HepG2 (cell line): ENCODE measurements around the gene TADA2B. TPM values are rescaled to one million over a fixed set of nuclear protein-coding genes. Genes with fewer than 3 reads are reported as not detected.

Experiments
- ATF7 ChIP-seq, 2 experiments: fragments of 450-650 bp in 1 of 2; sonication (generic) in 1 of 2; formaldehyde crosslinking in 1 of 2; IDR thresholded peaks; 2 replicates each; pipeline versions ENCODE4 v1.4.0 to v1.6.1; 2016 to 2020; ENCODE audit warnings: antibody characterized with exemption in 1 of 2, mild to moderate bottlenecking in 1 of 2, missing genetic modification reagents in 1 of 2
- FOXK2 ChIP-seq: fragments of 450-650 bp; IDR thresholded peaks from 2 replicates; pipeline ENCODE4 v1.6.1; 2016
- FUBP1 ChIP-seq: sonication (generic); formaldehyde crosslinking; IDR thresholded peaks from 2 replicates; pipeline ENCODE4 v1.5.1; 2020; ENCODE audit warnings: missing genetic modification reagents, mild to moderate bottlenecking, borderline replicate concordance
- HDAC2 ChIP-seq: sonication (generic); formaldehyde crosslinking; IDR thresholded peaks from 2 replicates; pipeline ENCODE4 v1.4.0; 2020; ENCODE audit warnings: missing genetic modification reagents
- HINFP ChIP-seq: sonication (generic); formaldehyde crosslinking; IDR thresholded peaks from 2 replicates; pipeline ENCODE4 v1.4.0; 2020; ENCODE audit warnings: low read depth, mild to moderate bottlenecking, missing genetic modification reagents
- MBNL3 ChIP-seq: fragments of 250-450 bp; sonication (Bioruptor Pico); conservative IDR thresholded peaks from 2 replicates; pipeline ENCODE4 v1.8.0; 2022; ENCODE audit warnings: mild to moderate bottlenecking, inconsistent platforms
- MED8 ChIP-seq: sonication (generic); formaldehyde crosslinking; IDR thresholded peaks from 2 replicates; pipeline ENCODE4 v1.8.1; 2023; ENCODE audit warnings: mild to moderate bottlenecking, missing genetic modification reagents; ENCODE audit not compliant: insufficient replicate concordance
- NBN ChIP-seq: fragments of 450-650 bp; conservative IDR thresholded peaks from 2 replicates; pipeline ENCODE4 v1.6.1; 2017
- NCOA2 ChIP-seq: sonication (generic); formaldehyde crosslinking; IDR thresholded peaks from 2 replicates; pipeline ENCODE4 v1.8.0; 2022; ENCODE audit warnings: inconsistent platforms
- RBM39 ChIP-seq: fragments of 200-400 bp; formaldehyde crosslinking; IDR thresholded peaks from one replicate; pipeline ENCODE4 v1.6.1; 2018; ENCODE audit warnings: antibody characterized with exemption, mild to moderate bottlenecking, low read depth, low read length; ENCODE audit not compliant: poor library complexity, severe bottlenecking
- SALL1 ChIP-seq: sonication (generic); formaldehyde crosslinking; IDR thresholded peaks from 2 replicates; pipeline ENCODE4 v1.8.0; 2022; ENCODE audit warnings: mild to moderate bottlenecking, missing genetic modification reagents
- SMAD3 ChIP-seq: sonication (generic); formaldehyde crosslinking; IDR thresholded peaks from 2 replicates; pipeline ENCODE4 v1.4.0; 2020; ENCODE audit warnings: missing genetic modification reagents
- TEF ChIP-seq: sonication (generic); formaldehyde crosslinking; IDR thresholded peaks from 2 replicates; pipeline ENCODE4 v1.5.0; 2020; ENCODE audit warnings: missing genetic modification reagents
- ZKSCAN5 ChIP-seq: sonication (generic); formaldehyde crosslinking; IDR thresholded peaks from 2 replicates; pipeline ENCODE4 v1.5.1; 2020; ENCODE audit warnings: mild to moderate bottlenecking, missing genetic modification reagents
- ZMYM3 ChIP-seq: sonication (generic); formaldehyde crosslinking; IDR thresholded peaks from 2 replicates; pipeline ENCODE4 v1.5.1; 2020; ENCODE audit warnings: mild to moderate bottlenecking, missing genetic modification reagents
- ZNF260 ChIP-seq: sonication (generic); formaldehyde crosslinking; IDR thresholded peaks from 2 replicates; pipeline ENCODE4 v1.4.0; 2020; ENCODE audit warnings: missing genetic modification reagents, low read depth, mild to moderate bottlenecking, borderline replicate concordance
- ZNF292 ChIP-seq: sonication (generic); formaldehyde crosslinking; IDR thresholded peaks from 2 replicates; pipeline ENCODE4 v1.8.1; 2022; ENCODE audit warnings: mild to moderate bottlenecking, low read depth, missing genetic modification reagents, borderline replicate concordance
- ZNF350 ChIP-seq: sonication (generic); formaldehyde crosslinking; IDR thresholded peaks from 2 replicates; pipeline ENCODE4 v1.4.0; 2020; ENCODE audit warnings: mild to moderate bottlenecking, low read depth, missing genetic modification reagents, borderline replicate concordance
- ZNF550 ChIP-seq: sonication (generic); formaldehyde crosslinking; IDR thresholded peaks from 2 replicates; pipeline ENCODE4 v1.4.0; 2020; ENCODE audit warnings: mild to moderate bottlenecking, missing genetic modification reagents, borderline replicate concordance
- ZNF556 ChIP-seq: sonication (generic); formaldehyde crosslinking; IDR thresholded peaks from 2 replicates; pipeline ENCODE4 v1.4.0; 2020; ENCODE audit warnings: mild to moderate bottlenecking, missing genetic modification reagents, borderline replicate concordance
- ZNF580 ChIP-seq: IDR thresholded peaks from 2 replicates; pipeline ENCODE4 v1.6.1; 2016; ENCODE audit warnings: low read depth, borderline replicate concordance
- ZNF713 ChIP-seq: sonication (generic); formaldehyde crosslinking; IDR thresholded peaks from 2 replicates; pipeline ENCODE4 v1.4.0; 2020; ENCODE audit warnings: mild to moderate bottlenecking, missing genetic modification reagents
- ZNF784 ChIP-seq: sonication (generic); formaldehyde crosslinking; IDR thresholded peaks from 2 replicates; pipeline ENCODE4 v1.5.1; 2020; ENCODE audit warnings: missing genetic modification reagents, mild to moderate bottlenecking, borderline replicate concordance
- ZNF788 ChIP-seq: sonication (generic); formaldehyde crosslinking; IDR thresholded peaks from 2 replicates; pipeline ENCODE4 v1.5.0; 2020; ENCODE audit warnings: mild to moderate bottlenecking, missing genetic modification reagents, borderline replicate concordance
- ZNF879 ChIP-seq: sonication (generic); formaldehyde crosslinking; IDR thresholded peaks from 2 replicates; pipeline ENCODE4 v1.8.1; 2023; ENCODE audit warnings: missing genetic modification reagents
- polyA plus RNA-seq, 8 experiments: library from polyadenylated mRNA; depleted of rRNA in 3 of 8; stranded (reverse) in 7 of 8; unstranded in 1 of 8; fragments of >200 nt; fragmentation: Illumina TruSeq in 4 of 8; extraction: Trizol in 4 of 8; gene quantifications; 2 replicates each; pipeline versions ENCODE4 v1.2.1 to v1.2.3, GENCODE V29; 2011 to 2016; ENCODE audit warnings: low read depth in 4 of 8, missing spikeins in 1 of 8, mixed read lengths in 1 of 8; ENCODE audit not compliant: insufficient read depth in 1 of 8
- total RNA-seq, 5 experiments: library from RNA; depleted of rRNA; stranded (reverse); fragments of >200 nt; fragmentation: Illumina TruSeq; extraction: Trizol; gene quantifications; 2 replicates each; pipeline ENCODE4 v1.2.3, GENCODE V29; 2016; ENCODE audit warnings: low read depth in 1 of 5

TADA2B gene
- total and polyA plus RNA-seq, 2 of the 13 experiments (the other 11 are each of a cell fraction or from before 2014, with no cell fraction given) = 4.6 to 8.9 TPM

- no peak for TF ChIP-seq ZNF879 (CRISPR knock-in tag)
- TF ChIP-seq TEF (CRISPR knock-in tag) = no peak
- TF ChIP-seq ZNF350 (CRISPR knock-in tag) = peak; percentile 39; the same call in 1 of the 2 replicates
- TF ChIP-seq ATF7 (IDR thresholded peaks at IDR 0.05) = no peak
- TF ChIP-seq ATF7 (CRISPR knock-in tag; IDR thresholded peaks at IDR 0.05) = no peak
- peak; percentile 53; the same call in 1 of the 2 replicates for TF ChIP-seq HDAC2 (CRISPR knock-in tag)
- no peak for TF ChIP-seq ZNF292 (CRISPR knock-in tag)
- TF ChIP-seq FUBP1 (CRISPR knock-in tag) = no peak
- TF ChIP-seq MBNL3 (CRISPR knock-in tag) = no peak
- TF ChIP-seq FOXK2 = no peak
- no peak for TF ChIP-seq ZMYM3 (CRISPR knock-in tag)
- TF ChIP-seq ZKSCAN5 = no peak
- 0 out of 2 replicates have a peak, but pooled peaks have one; percentile 32 for TF ChIP-seq ZNF556
- no peak for TF ChIP-seq NBN
- peak; percentile 60; the same call in 1 of the 2 replicates for TF ChIP-seq SMAD3 (CRISPR knock-in tag)
- TF ChIP-seq RBM39 = no peak
- TF ChIP-seq ZNF550 (CRISPR knock-in tag) = no peak
- TF ChIP-seq ZNF260 = no peak
- TF ChIP-seq HINFP (CRISPR knock-in tag) = peak; percentile 82; the same call in 1 of the 2 replicates
- TF ChIP-seq ZNF713 (CRISPR knock-in tag) = no peak; the same call in 1 of the 2 replicates
- peak; percentile 66 for TF ChIP-seq SALL1
- TF ChIP-seq ZNF788 (CRISPR knock-in tag) = peak; percentile 46; the same call in 1 of the 2 replicates
- 0 out of 2 replicates have a peak, but pooled peaks have one; percentile 24 for TF ChIP-seq NCOA2 (CRISPR knock-in tag)
- no peak for TF ChIP-seq ZNF580 (CRISPR knock-in tag)
- no peak for TF ChIP-seq MED8 (CRISPR knock-in tag)
- no peak for TF ChIP-seq ZNF784
Observed at GRCh38 chr4:7070729-7071511, 27.7 kb downstream of the TADA2B start (continued).
